ENCODE measurements around the gene GET4.

GRCh38 chr7:879706-880105, 3.4 kb downstream of the GET4 start:
- TF ChIP-seq PRDM6 (tag by site-specific recombination; IDR thresholded peaks at IDR 0.05) (no peak), KLF16 (tag by site-specific recombination; IDR thresholded peaks at IDR 0.05) (no peak), CTCF (tag by site-specific recombination; IDR thresholded peaks at IDR 0.05) (no peak), HIC1 (tag by site-specific recombination; IDR thresholded peaks at IDR 0.05) (no peak), ZNF501 (tag by site-specific recombination; IDR thresholded peaks at IDR 0.05) (no peak), ZNF239 (tag by site-specific recombination; IDR thresholded peaks at IDR 0.05) (no peak), KLF9 (tag by site-specific recombination; IDR thresholded peaks at IDR 0.05; ENCODE audit: low read depth) (no peak)
